Astrocyte (in vitro differentiated cells and primary cell): ENCODE measurements around the gene KIAA1671. TPM values are rescaled to one million over a fixed set of nuclear protein-coding genes. Genes with fewer than 3 reads are reported as not detected.

Source experiments
- DNase-seq: peaks from one replicate; pipeline ENCODE4 v3.0.0-alpha.2; 2010; ENCODE audit warnings: low read depth
- FAIRE-seq: peaks from 2 replicates; lab custom pipeline; 2011; peaks lifted over from hg19 to GRCh38; lab: Jason Lieb, UNC
- H2AFZ ChIP-seq: 2 replicates; pipeline ENCODE4 v1.6.0; 2012; ENCODE audit warnings: low read depth, low read length, inconsistent platforms
- H3K27ac ChIP-seq: 2 replicates; pipeline ENCODE4 v1.5.1; 2011; ENCODE audit warnings: low read depth, low read length, inconsistent platforms
- H3K27me3 ChIP-seq: 2 replicates; pipeline ENCODE4 v1.6.0; 2011; ENCODE audit warnings: low read length, inconsistent platforms; ENCODE audit not compliant: insufficient read depth
- H3K36me3 ChIP-seq: 2 replicates; pipeline ENCODE4 v1.5.1; 2011; ENCODE audit warnings: low read length, inconsistent platforms; ENCODE audit not compliant: insufficient read depth
- H3K4me1 ChIP-seq: 2 replicates; pipeline ENCODE4 v1.5.1; 2011; ENCODE audit warnings: low read length, inconsistent platforms; ENCODE audit not compliant: insufficient read depth
- H3K4me2 ChIP-seq: 2 replicates; pipeline ENCODE4 v1.6.0; 2012; ENCODE audit warnings: low read length, inconsistent platforms
- H3K4me3 ChIP-seq: 2 replicates; pipeline ENCODE4 v1.5.1; 2011; ENCODE audit warnings: low read depth, mild to moderate bottlenecking, low read length, inconsistent platforms; ENCODE audit not compliant: insufficient read depth
- H3K79me2 ChIP-seq: 2 replicates; pipeline ENCODE4 v1.6.0; 2012; ENCODE audit warnings: mild to moderate bottlenecking, low read length, inconsistent platforms; ENCODE audit not compliant: insufficient read depth
- H3K9ac ChIP-seq: 2 replicates; pipeline ENCODE4 v1.6.0; 2012; ENCODE audit warnings: mild to moderate bottlenecking, low read length, inconsistent platforms
- H3K9me3 ChIP-seq: 2 replicates; pipeline ENCODE4 v1.5.1; 2012; ENCODE audit warnings: low read depth, mild to moderate bottlenecking, low read length, inconsistent platforms; ENCODE audit not compliant: insufficient read depth
- H4K20me1 ChIP-seq: 2 replicates; pipeline ENCODE4 v1.6.0; 2012; ENCODE audit warnings: low read length, inconsistent platforms; ENCODE audit not compliant: insufficient read depth
- H3K27ac Mint-ChIP-seq: one replicate; pipeline ENCODE4 v1.8.0; 2021; ENCODE audit warnings: mild to moderate bottlenecking, mixed read lengths; ENCODE audit not compliant: unreplicated experiment
- H3K27me3 Mint-ChIP-seq: one replicate; pipeline ENCODE4 v1.8.0; 2021; ENCODE audit warnings: low read depth, mixed read lengths; ENCODE audit not compliant: unreplicated experiment
- H3K36me3 Mint-ChIP-seq: one replicate; pipeline ENCODE4 v1.8.0; 2021; ENCODE audit warnings: low read depth, mixed read lengths; ENCODE audit not compliant: unreplicated experiment
- H3K4me1 Mint-ChIP-seq: one replicate; pipeline ENCODE4 v1.8.0; 2021; ENCODE audit warnings: low read depth, mixed read lengths; ENCODE audit not compliant: unreplicated experiment
- H3K4me3 Mint-ChIP-seq: one replicate; pipeline ENCODE4 v1.8.0; 2021; ENCODE audit warnings: mild to moderate bottlenecking, moderate library complexity, mixed read lengths; ENCODE audit not compliant: unreplicated experiment
- H3K9me3 Mint-ChIP-seq: one replicate; pipeline ENCODE4 v1.8.0; 2021; ENCODE audit warnings: mild to moderate bottlenecking, mixed read lengths; ENCODE audit not compliant: unreplicated experiment
- EZH2 ChIP-seq: IDR thresholded peaks from 2 replicates; pipeline ENCODE4 v1.6.1; 2012; ENCODE audit warnings: mild to moderate bottlenecking, low read length, inconsistent platforms; ENCODE audit not compliant: insufficient read depth
- total RNA-seq: library from RNA; stranded (reverse); gene quantifications from 2 replicates; pipeline ENCODE4 v1.2.1, GENCODE V29; 2021
- TF ChIP-seq, protein P1 (sequence below): IDR thresholded peaks from 2 replicates; pipeline ENCODE4 v1.5.1; 2011; ENCODE audit warnings: low read depth, mild to moderate bottlenecking, inconsistent platforms, low read length, moderate library complexity; ENCODE audit not compliant: insufficient read depth

Gene KIAA1671
- total RNA-seq, 1 donor from 2014 or later, result 28.4 TPM

DNA sequence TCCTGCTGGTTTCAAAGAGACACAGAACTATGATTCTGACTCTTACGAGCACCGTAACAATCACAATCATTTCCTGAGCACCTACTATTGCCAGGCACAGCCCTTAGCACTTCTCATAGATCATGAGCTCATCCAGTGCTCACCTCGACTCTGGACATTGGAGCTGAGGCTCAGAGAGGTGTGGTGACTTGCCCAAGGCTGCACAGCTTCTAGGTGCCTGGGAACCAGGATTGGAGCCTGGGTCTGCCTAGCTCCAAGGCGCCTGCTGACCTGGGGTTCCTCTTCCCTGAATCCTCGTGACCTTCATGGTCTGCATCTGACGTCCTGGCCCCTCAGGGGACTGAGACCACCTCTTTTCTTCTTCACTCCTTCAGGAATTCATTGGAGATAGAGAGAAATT, 196.5 kb downstream of the KIAA1671 start:
- Histone ChIP-seq H3K27me3 (no peaks in the 10 kb centered on the region), H3K9ac (no peak overlapping the region), H3K9me3 (no peaks in the 10 kb centered on the region), H3K27ac (no peak overlapping the region), H3K4me1 (peaks cover 1% of the 10 kb centered on the region), H3K4me2 (no peak overlapping the region), H3K36me3 (no peaks in the 10 kb centered on the region), H3K79me2 (no peaks in the 10 kb centered on the region), H3K4me3 (no peak overlapping the region), H4K20me1 (peaks cover 3% of the 10 kb centered on the region), H2AFZ (no peak overlapping the region)
- H3K9me3 Mint-ChIP-seq, result no peaks in the 10 kb centered on the region
- H3K36me3 Mint-ChIP-seq, result peaks cover 4% of the 10 kb centered on the region
- TF ChIP-seq EZH2, result no peak
- TF ChIP-seq, protein P1, sequence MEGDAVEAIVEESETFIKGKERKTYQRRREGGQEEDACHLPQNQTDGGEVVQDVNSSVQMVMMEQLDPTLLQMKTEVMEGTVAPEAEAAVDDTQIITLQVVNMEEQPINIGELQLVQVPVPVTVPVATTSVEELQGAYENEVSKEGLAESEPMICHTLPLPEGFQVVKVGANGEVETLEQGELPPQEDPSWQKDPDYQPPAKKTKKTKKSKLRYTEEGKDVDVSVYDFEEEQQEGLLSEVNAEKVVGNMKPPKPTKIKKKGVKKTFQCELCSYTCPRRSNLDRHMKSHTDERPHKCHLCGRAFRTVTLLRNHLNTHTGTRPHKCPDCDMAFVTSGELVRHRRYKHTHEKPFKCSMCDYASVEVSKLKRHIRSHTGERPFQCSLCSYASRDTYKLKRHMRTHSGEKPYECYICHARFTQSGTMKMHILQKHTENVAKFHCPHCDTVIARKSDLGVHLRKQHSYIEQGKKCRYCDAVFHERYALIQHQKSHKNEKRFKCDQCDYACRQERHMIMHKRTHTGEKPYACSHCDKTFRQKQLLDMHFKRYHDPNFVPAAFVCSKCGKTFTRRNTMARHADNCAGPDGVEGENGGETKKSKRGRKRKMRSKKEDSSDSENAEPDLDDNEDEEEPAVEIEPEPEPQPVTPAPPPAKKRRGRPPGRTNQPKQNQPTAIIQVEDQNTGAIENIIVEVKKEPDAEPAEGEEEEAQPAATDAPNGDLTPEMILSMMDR, result no peak
- no peaks in the 10 kb centered on the region for H3K27me3 Mint-ChIP-seq
- peaks cover under 1% of the 10 kb centered on the region for H3K4me1 Mint-ChIP-seq
- no peak overlapping the region for H3K27ac Mint-ChIP-seq
- H3K4me3 Mint-ChIP-seq, result no peak overlapping the region
- no peak for FAIRE-seq
- no peak for DNase-seq

DNA sequence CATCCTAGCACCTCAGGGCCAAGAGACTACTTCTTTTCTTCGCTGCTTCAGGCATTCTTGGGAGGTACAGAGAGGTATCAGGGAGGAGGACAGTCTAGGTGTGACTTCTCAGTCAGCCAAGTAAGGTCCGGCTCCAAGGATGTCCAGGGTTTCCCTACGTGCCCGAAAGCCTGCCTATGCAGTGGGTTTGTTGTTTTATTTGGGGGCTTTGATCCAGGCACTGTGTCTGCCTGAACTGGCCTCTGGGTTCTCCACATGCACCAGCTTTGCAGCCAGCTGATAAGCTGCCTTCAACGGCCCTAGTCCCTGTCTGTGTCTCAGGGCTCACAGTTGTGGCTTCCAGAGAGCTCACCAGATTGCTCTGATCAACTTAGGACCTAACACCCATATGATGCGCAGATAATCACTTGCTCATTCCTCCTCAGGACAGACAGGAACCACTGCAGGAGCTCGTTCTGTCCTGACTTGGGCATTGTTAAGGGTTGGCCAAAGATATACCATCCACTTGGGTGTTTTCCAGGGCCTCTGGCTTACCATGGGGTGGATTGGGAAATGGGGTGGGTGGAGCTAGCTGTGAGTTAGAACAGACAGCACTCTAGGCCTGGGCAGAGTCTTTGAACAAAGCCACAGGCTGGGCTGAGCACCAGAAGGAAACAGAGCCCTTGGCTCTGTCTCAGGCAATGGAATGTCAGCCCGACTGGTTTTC, 201.6 kb downstream of the KIAA1671 start:
- H3K9ac ChIP-seq, result no peak overlapping the region
- H2AFZ ChIP-seq, result no peak overlapping the region
- Mint-ChIP-seq H3K27ac (no peak overlapping the region), H3K9me3 (no peaks in the 10 kb centered on the region), H3K4me3 (no peak overlapping the region), H3K27me3 (no peaks in the 10 kb centered on the region), H3K4me1 (peaks cover 13% of the 10 kb centered on the region), H3K36me3 (peaks cover 4% of the 10 kb centered on the region)
- H3K9me3 ChIP-seq, result no peaks in the 10 kb centered on the region
- peaks cover 5% of the 10 kb centered on the region for H3K4me1 ChIP-seq
- no peaks in the 10 kb centered on the region for H3K36me3 ChIP-seq
- peak; percentile 46 for DNase-seq
- H3K27me3 ChIP-seq, result no peaks in the 10 kb centered on the region
- no peak overlapping the region for H3K4me2 ChIP-seq
- TF ChIP-seq EZH2, result no peak
- TF ChIP-seq, protein P1, result no peak
- no peak overlapping the region for H3K27ac ChIP-seq
- FAIRE-seq, result no peak
- H3K79me2 ChIP-seq, result no peaks in the 10 kb centered on the region
- no peak overlapping the region for H3K4me3 ChIP-seq
- H4K20me1 ChIP-seq, result peaks cover 3% of the 10 kb centered on the region

DNA sequence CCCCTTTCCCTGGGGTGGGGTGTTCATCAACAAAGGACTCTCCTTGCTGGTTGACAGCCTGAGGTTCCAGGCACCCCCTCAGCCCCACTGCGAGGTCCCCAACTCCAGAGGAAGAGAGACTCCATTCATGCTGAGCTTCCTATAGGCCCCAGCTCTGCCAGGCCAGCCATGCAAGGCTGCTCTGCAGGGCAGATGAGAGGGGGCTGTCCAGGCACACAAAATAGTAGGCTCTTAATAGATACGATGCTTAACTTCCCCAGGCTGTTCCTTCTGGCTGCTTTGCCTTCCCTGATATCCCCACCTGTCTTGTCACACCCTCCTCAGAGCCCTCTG, 202.1 kb downstream of the KIAA1671 start:
- no peak overlapping the region for H3K9ac ChIP-seq
- Mint-ChIP-seq H3K27me3 (no peaks in the 10 kb centered on the region), H3K27ac (no peak overlapping the region), H3K36me3 (peaks cover 1% of the 10 kb centered on the region), H3K9me3 (no peaks in the 10 kb centered on the region), H3K4me1 (peaks cover 15% of the 10 kb centered on the region), H3K4me3 (no peak overlapping the region)
- H3K4me2 ChIP-seq, result no peak overlapping the region
- DNase-seq, result no peak
- H3K79me2 ChIP-seq, result no peaks in the 10 kb centered on the region
- H3K36me3 ChIP-seq, result no peaks in the 10 kb centered on the region
- H3K4me1 ChIP-seq, result peaks cover 8% of the 10 kb centered on the region
- no peaks in the 10 kb centered on the region for H3K9me3 ChIP-seq
- no peak overlapping the region for H3K27ac ChIP-seq
- TF ChIP-seq EZH2, result no peak
- TF ChIP-seq, protein P1, result no peak
- no peak overlapping the region for H3K4me3 ChIP-seq
- no peaks in the 10 kb centered on the region for H3K27me3 ChIP-seq
- H2AFZ ChIP-seq, result no peak overlapping the region
- peaks cover 3% of the 10 kb centered on the region for H4K20me1 ChIP-seq
- no peak for FAIRE-seq
